NCI-H1092 treated with DMSO at 0.1 percent for 48 hours (cell line): ENCODE results near the gene UFM1.
A peak's percentile ranks its signal among the peaks of the same experiment; 100 is the strongest.
"Not testable (repeated sequence)": the region's sequence is repeated elsewhere in the genome, so short reads cannot be mapped to it uniquely, and the experiment has no call there.

ENCODE experiments used
- DNase-seq: peaks from one replicate; lab custom pipeline; 2025; lab: John Stamatoyannopoulos, UW

Gene UFM1

GRCh38 chr13:38349390-38350113, at the start of gene UFM1:
UFM1 (plus strand) TSS chr13:38349851; CDS start chr13:38349920, 69 bp downstream.
- peak; percentile 98 for DNase-seq

- DNase-seq = no peak
Observed at GRCh38 chr13:38301236-38301635, 48.4 kb upstream of the UFM1 start.

DNA sequence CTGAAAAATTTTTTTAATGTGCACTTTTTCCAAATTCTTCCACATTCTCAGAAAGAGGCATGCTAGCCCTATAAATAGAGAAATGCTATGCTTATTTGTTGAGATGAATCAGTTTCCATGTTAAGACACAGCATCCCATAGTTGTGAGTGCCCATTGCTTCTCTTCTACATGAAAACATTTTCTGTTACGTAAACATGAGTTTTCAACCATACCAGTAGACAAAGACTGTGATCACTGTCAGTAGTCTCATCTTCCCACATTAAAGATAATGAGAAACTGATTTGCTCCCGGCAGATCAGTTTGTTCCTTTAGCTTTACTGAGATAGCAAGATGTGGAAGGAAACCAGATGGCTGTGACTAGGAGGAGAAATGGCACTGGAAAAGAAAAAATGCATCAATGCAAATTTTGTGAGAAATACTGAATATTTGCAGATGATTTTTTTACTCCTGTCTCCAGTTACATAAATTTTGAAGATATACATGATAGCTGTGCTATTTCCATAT, 45.8 kb upstream of the UFM1 start:
- DNase-seq = no peak

DNA sequence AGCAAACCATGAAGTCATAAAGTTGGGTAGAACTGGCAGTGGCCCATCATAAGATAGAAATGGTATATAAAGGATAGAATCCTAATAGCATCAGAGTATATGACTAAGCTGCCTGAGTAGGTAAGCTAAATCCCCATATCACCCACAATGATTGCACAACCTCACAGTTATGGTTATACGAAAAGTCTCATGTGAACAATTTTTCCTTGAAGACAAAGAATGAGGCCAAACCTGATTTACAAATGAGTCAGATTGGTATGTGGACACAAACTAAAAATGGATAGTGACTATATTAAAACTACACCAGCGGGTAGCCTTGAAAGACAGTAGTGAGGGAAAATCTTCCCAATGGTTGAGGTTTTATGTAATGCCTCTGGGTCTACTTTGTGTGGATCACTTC, 40.9 kb upstream of the UFM1 start:
- no peak for DNase-seq

- no peak for DNase-seq
Observed at GRCh38 chr13:38309397-38309796, 40.3 kb upstream of the UFM1 start.

DNA sequence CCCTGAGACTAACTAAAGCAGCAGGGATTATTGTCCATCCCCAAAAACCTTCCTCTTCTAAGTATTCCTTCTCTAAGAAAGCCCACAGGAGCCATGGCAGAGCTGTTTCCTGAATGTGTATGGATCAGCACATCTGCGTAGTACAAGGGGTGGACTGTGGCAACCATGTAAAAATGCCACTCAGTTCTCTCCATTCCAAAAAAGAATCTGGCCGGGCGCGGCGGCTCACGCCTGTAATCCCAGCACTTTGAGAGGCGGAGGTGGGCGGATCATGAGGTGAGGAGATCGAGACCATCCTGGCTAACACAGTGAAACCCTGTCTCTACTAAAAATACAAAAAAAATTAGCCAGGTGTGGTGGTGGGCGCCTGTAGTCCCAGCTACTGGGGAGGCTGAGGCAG, 38.5 kb upstream of the UFM1 start:
- not testable (repeated sequence) for DNase-seq

- no peak for DNase-seq
Observed at GRCh38 chr13:38316129-38316528, 33.5 kb upstream of the UFM1 start.

DNA sequence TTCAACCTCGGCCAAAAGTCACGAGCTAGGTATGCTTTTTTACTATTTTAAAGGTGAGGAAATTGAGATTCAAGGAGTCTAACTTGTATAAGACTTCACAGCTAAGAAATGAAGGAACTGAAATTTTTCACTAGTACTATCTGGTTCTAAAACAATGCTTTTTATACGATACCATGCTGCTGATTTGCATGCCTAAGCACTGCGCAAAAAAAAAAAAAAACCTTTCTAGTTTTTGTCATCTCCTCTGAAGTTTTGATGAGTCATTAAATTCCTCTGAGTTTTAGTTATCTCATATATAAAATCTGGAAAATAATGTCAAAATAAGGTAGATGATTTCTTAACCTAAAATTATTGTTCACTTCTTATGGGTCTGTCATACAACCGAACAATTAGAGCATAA, 28.0 kb upstream of the UFM1 start:
- no peak for DNase-seq

DNA sequence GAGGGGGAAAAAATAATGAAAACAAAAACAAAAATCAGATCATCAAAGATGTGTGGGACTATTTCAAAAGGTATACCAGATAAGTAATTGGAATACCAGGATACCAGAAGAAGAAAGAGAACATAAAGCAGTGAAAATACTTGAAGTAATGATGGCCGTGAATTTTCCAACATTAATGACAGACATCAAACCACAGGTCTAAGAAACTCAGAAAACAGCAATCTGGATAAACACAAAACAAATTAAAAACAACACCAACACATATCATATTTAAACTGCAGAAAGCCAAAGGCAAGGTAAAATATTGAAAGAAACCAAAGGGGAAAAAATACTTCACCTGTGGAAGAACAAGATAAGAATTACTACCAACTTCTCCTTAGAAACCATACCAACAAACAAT, 24.2 kb upstream of the UFM1 start:
- no peak for DNase-seq

- no peak for DNase-seq
Observed at GRCh38 chr13:38328699-38329098, 21.0 kb upstream of the UFM1 start.

DNA sequence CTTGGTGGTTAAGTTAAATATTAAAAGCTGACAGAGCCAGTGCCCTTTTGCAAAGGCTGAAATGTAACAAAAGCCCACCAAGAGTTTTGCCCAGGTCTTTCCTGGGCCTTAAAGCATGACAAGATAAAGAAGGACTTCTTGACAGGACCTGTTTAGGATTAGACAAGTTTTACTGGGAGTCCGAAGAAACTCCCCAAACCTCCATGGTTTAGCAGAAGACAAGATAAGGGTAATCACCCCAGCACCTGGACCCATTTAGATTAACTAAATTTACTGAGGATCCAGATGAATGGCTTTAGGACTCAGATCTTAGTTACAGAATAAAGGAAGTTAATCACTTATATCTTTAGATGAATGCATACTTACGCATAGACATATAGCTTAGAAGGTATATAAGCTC, 14.8 kb upstream of the UFM1 start:
- no peak for DNase-seq

GRCh38 chr13:38338089-38338488, 11.6 kb upstream of the UFM1 start:
- no peak for DNase-seq

DNA sequence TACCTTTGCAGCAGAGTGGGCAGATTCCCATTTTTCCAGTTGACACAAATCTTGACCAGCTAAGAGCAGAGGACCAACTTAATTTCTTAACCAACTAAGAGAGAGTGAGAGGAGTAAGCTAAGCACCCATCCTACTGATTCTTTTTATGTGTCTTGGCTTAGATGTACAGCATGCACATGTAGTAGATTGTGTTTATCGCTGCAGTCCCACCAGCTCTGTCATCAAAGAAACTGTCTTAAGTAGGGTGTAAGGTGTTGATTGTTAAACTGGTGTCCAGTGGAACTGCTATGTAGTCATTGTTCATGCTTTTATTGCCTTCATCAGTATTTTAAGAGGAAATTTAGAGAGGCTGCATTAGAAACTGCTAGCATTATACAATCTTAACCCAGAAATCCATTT, 9.0 kb upstream of the UFM1 start:
- DNase-seq = no peak

GRCh38 chr13:38341149-38341692, 8.4 kb upstream of the UFM1 start:
- no peak for DNase-seq

DNA sequence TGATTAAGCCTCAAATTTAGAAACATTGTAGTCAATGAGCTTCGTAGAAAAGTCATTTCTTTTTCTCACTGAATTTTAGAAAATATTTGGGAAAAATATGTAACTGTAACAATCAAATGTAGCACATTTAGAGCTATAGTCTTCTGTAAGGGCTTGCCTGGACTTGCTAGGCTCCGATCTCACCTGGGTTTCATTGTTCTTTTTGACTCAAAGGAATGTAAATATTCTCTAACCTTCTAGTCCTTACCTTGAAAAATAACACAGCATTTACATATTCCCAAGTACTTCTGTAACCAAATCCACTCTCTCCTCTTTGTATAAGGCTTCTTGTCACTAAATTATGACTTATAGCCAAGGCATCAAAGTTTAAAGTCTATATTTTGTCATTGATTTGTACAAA, 2.9 kb upstream of the UFM1 start:
- no peak for DNase-seq

DNA sequence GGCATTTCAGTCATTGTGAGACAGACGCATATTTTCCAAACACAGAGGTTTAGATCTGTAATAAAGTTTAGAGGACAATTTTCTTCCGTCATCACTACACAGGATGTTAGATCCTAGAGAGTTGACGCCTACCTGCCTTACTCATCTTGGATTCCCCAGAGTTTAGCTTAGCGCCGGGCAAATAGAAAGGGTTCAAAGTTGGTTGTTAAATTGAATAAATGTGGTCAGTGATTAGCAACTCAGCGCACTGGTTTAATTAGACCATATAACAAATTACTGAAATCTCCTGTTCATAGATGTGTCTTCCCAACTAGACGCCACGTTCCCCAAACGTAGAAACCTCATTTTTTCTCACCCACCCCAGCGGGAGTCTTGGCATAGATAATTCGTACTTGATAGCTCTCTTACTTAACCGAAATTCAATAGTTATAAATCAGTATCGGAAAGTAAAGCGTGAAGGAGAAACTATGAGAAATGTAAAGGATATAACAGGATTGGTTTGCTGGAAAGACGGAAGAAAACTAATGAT, 726 bp upstream of the UFM1 start:
- DNase-seq = no peak

DNA sequence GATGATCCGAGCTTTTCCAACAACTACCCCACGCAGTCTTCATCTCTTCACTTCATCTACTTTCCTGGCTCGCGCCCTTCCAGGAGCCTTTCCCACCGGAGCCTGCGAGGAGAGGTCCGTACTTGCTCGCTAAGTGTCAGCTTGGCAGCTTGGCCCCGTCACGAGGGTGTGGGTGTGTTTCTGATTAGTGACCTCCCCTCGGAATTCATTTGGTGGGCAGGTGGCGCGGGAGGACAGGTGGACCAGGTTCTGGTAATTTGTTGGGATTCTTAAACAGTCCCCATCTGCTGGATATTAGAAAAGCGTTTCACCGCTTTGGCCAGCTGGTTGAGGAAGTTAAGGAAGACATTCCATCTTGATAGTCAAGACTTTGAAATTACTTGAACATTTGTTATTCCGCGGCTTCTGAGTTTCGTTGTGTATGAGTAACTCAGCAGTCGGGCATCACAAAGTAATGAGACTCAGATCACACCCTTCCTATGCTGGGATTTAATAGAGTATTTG, 515 bp downstream of the UFM1 start:
- DNase-seq = no peak

- DNase-seq = no peak
Observed at GRCh38 chr13:38355595-38356119, 6.0 kb downstream of the UFM1 start.

GRCh38 chr13:38358684-38359083, 9.0 kb downstream of the UFM1 start:
- no peak for DNase-seq

DNA sequence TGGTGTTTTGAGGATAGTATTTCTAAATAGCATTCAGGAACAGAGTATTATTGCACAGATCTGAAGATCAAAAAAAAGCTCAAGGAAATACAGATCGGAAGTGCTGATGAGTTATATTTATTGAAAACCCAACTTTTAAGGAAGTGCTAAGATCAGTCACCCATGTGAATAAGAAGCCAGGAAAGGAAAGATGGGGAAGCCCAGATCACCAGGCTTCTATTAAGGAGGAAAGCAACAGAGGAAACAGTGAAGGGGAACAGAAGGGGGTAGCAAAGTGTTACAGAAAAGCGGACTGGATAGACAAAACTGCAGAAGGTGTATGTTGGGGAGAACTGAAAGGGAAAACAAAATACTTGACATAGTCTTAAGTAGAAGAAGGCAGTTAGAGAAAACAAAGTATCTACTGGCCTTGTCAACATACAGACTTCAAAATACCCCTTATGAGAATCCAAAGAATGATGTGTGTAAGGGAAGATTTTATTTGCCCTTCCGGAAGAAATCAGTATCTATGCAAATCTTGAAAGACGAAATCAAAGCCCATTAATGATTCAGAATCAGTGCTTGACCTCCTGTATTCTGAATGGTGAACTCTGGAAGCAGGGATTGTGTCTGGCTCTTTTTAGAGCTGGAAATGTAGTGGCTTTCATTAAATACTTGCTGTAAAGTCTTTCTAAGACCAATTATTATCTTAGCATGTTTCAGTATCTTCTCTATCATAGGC, 12.1 kb downstream of the UFM1 start:
- no peak for DNase-seq

DNA sequence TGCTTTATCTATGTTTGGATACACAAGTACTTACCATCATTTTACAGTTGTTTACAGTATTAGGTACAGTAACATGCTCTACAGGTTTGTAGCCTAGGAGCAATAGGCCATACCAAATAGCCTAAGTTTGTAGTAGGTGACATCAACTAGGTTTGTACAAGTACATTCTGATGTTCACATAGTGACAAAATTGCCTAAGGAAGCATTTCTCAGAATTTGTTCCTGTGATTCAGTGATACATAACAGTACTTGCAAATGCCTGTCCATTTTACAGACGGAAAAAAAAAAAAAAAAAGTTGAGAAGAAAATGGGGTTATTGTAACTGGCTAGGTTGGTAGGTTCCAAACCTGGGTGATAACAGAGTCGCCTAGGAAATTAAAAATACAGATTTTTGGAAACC, 13.6 kb downstream of the UFM1 start:
- no peak for DNase-seq

GRCh38 chr13:38363746-38364145, 14.1 kb downstream of the UFM1 start:
- DNase-seq = not testable (repeated sequence)

DNA sequence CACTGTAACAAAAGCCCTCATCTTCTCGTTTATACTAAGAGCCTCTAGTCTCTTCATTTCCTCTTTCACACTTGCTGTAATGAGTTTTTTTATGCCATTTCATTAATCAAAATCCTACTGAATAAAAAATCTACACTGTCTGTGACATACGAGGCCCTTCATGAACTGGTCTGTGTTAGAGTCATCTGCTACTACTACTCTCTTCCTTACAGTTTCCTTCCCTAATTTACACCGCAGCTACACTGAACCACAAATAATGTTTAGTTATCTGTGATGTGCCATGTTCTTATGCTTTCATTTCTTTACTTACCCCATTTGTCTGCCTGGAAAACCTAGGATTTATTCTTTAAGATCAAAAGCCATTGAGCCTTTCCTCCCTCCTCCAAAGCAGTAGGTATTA, 16.0 kb downstream of the UFM1 start:
- no peak for DNase-seq
